B cell (primary cell): Measurements from ENCODE around the gene ARPIN. TPM values are rescaled to one million over a fixed set of nuclear protein-coding genes. Genes with fewer than 3 reads are reported as not detected.

ENCODE experiments used
- ATAC-seq: fragments of 200-7000 bp; cut with Tn5 transposase; one replicate; pipeline ENCODE4 v1.10.0; 2021; ENCODE audit warnings: low read depth, mild to moderate bottlenecking, moderate number of reproducible peaks, moderate library complexity
- CTCF ChIA-PET: fragments of 350-600 bp; sonication (Branson Sonifier 250); formaldehyde crosslinking; loops from one replicate; lab custom pipeline; 2021; ENCODE audit warnings: antibody characterized with exemption, inconsistent platforms; lab: Charles Lee
- POLR2A ChIA-PET: fragments of 350-600 bp; sonication (Branson Sonifier 250); formaldehyde crosslinking; loops from one replicate; lab custom pipeline; 2021; ENCODE audit warnings: antibody characterized with exemption; lab: Charles Lee
- DNase-seq: peaks from one replicate; pipeline ENCODE4 v3.0.0; 2013
- H2AFZ ChIP-seq: 2 replicates; pipeline ENCODE4 v1.6.1; 2012; ENCODE audit warnings: mild to moderate bottlenecking, low read depth, low read length; ENCODE audit not compliant: insufficient read depth, poor library complexity, severe bottlenecking
- H3K27ac ChIP-seq, 2 donors: 1 replicate in 1 of 2; 2 replicates in 1 of 2; pipeline ENCODE4 v1.5.1; 2012 to 2013; ENCODE audit warnings: low read length in 2 of 2, mild to moderate bottlenecking in 2 of 2, moderate library complexity in 1 of 2
- H3K27me3 ChIP-seq, 4 experiments: fragments of 200-600 bp in 1 of 4; sonication (generic) in 1 of 4; replicated peaks in 1 of 4; 1 replicate in 2 of 4; 2 replicates in 2 of 4; pipeline versions ENCODE4 v1.6.1 to v1.7.0; 2013 to 2016; ENCODE audit warnings: low read length in 3 of 4, mild to moderate bottlenecking in 2 of 4, mixed read lengths in 1 of 4, moderate library complexity in 1 of 4; ENCODE audit not compliant: insufficient read depth in 4 of 4, control insufficient read depth in 3 of 4; ENCODE audit errors: control extremely low read depth in 1 of 4
- H3K36me3 ChIP-seq, 2 experiments: replicated peaks in 1 of 2; 1 replicate in 1 of 2; 2 replicates in 1 of 2; pipeline versions ENCODE4 v1.6.1 to v1.7.1; 2013; ENCODE audit warnings: low read length in 1 of 2; ENCODE audit not compliant: insufficient read depth in 2 of 2, control insufficient read depth in 1 of 2; ENCODE audit errors: control extremely low read depth in 1 of 2, extremely low read depth in 1 of 2
- H3K4me1 ChIP-seq, 2 donors: fragments of 200-600 bp in 1 of 2; sonication (generic) in 1 of 2; 1 replicate in 1 of 2; 2 replicates in 1 of 2; pipeline versions ENCODE4 v1.5.1 to v1.6.1; 2013 to 2017; ENCODE audit warnings: low read length in 2 of 2; ENCODE audit not compliant: control insufficient read depth in 2 of 2, insufficient read depth in 2 of 2
- H3K4me2 ChIP-seq: replicated peaks from 2 replicates; pipeline ENCODE3; 2012; ENCODE audit warnings: mild to moderate bottlenecking, low read depth, low read length; ENCODE audit not compliant: poor library complexity, severe bottlenecking
- H3K4me3 ChIP-seq, 5 experiments: fragments of 200-600 bp in 1 of 5; sonication (generic) in 1 of 5; 1 replicate in 3 of 5; 2 replicates in 2 of 5; pipeline versions ENCODE4 v1.5.1 to v1.7.0; 2011 to 2016; ENCODE audit warnings: low read length in 4 of 5, mild to moderate bottlenecking in 4 of 5, low read depth in 2 of 5, control low read depth in 1 of 5, moderate library complexity in 1 of 5; ENCODE audit not compliant: insufficient read depth in 1 of 5; ENCODE audit errors: control extremely low read depth in 1 of 5, extremely low read depth in 1 of 5
- H3K79me2 ChIP-seq: fragments of 200-600 bp; sonication (generic); one replicate; pipeline ENCODE4 v1.6.0; 2016; ENCODE audit warnings: low read length; ENCODE audit not compliant: control insufficient read depth, insufficient read depth
- H3K9ac ChIP-seq: fragments of 200-600 bp; sonication (generic); 2 replicates; pipeline ENCODE4 v1.6.1; 2017; ENCODE audit warnings: mild to moderate bottlenecking, low read length, moderate library complexity
- H3K9me3 ChIP-seq, 3 donors: one replicate each; pipeline versions ENCODE4 v1.6.1 to v1.7.1; 2013; ENCODE audit warnings: low read length in 2 of 3; ENCODE audit not compliant: control insufficient read depth in 2 of 3, insufficient read depth in 1 of 3; ENCODE audit errors: control extremely low read depth in 1 of 3
- H4K20me1 ChIP-seq: 2 replicates; pipeline ENCODE4 v1.6.0; 2012; ENCODE audit warnings: mild to moderate bottlenecking, low read length; ENCODE audit not compliant: insufficient read depth, control insufficient read depth, poor library complexity, severe bottlenecking
- H3K27ac Mint-ChIP-seq: one replicate; pipeline ENCODE4 v1.8.0; 2021; ENCODE audit warnings: mixed read lengths
- H3K27me3 Mint-ChIP-seq: one replicate; pipeline ENCODE4 v1.8.0; 2021; ENCODE audit warnings: mixed read lengths
- H3K4me1 Mint-ChIP-seq: one replicate; pipeline ENCODE4 v1.8.0; 2021; ENCODE audit warnings: mixed read lengths
- H3K4me3 Mint-ChIP-seq: one replicate; pipeline ENCODE4 v1.8.0; 2021; ENCODE audit warnings: mixed read lengths
- H3K9me3 Mint-ChIP-seq: one replicate; pipeline ENCODE4 v1.8.0; 2022; ENCODE audit warnings: mixed read lengths; ENCODE audit not compliant: insufficient read depth
- CTCF ChIP-seq: fragments of 200-600 bp; IDR thresholded peaks from one replicate; pipeline ENCODE4 v1.8.0; 2022; ENCODE audit warnings: antibody characterized with exemption, mild to moderate bottlenecking
- EZH2 ChIP-seq: IDR thresholded peaks from 2 replicates; pipeline ENCODE4 v1.6.1; 2012; ENCODE audit warnings: borderline replicate concordance, low read depth, mild to moderate bottlenecking, moderate library complexity, low read length; ENCODE audit not compliant: insufficient read depth, poor library complexity, severe bottlenecking
- WGBS: methylation state at CpG from one replicate; pipeline ENCODE4 v1.1.5; 2013; ENCODE audit warnings: missing lambda C conversion rate; ENCODE audit not compliant: insufficient coverage; 5-methylcytosine and 5-hydroxymethylcytosine counted together
- intact Hi-C: fragments of 100-400 bp; cut with micrococcal nuclease; formaldehyde crosslinking; loops from one replicate; pipeline ENCODE4 v1.10.0; 2022
- polyA plus RNA-seq: library from polyadenylated mRNA; depleted of rRNA; stranded (reverse); fragments of >200 nt; gene quantifications from 2 replicates; pipeline ENCODE4 v1.2.3, GENCODE V29; 2012
- total RNA-seq, 2 donors: library from RNA; stranded (reverse); fragments of 120-200 nt in 1 of 2; gene quantifications; 1 replicate in 1 of 2; 2 replicates in 1 of 2; pipeline versions ENCODE4 v1.2.3 to v1.2.4, GENCODE V29; 2013 to 2022

The ARPIN gene
- total and polyA plus RNA-seq, 2 donors (not counting 1 experiment from before 2014, with no cell fraction given), result 0.10 TPM

GRCh38 chr15:89910891-89911626 lies 1.7 kb downstream of the ARPIN start:
- peak overlapping the region; percentile 71 for H3K4me3 Mint-ChIP-seq

More at GRCh38 chr15:89910891-89911626, 1.7 kb downstream of the ARPIN start:
- no peak overlapping the region for H3K9ac ChIP-seq
- intact Hi-C loops, result no loop called here
- ATAC-seq (no peak), DNase-seq (no peak)
- ChIA-PET CTCF (interaction anchor here (1.0 to 2.0 kb wide), 2 partner anchors 13 to 160 kb away, joined by 4 to 7 read pairs; no protein-coding TSS in a partner anchor), POLR2A (no interaction called here)
- Mint-ChIP-seq H3K27ac (no peak overlapping the region), H3K4me1 (peaks cover 16% of the 10 kb centered on the region), H3K9me3 (no peaks in the 10 kb centered on the region), H3K27me3 (peaks cover 38% of the 10 kb centered on the region)
- no peak overlapping the region for H3K27ac ChIP-seq
- no peak overlapping the region for H3K4me3 ChIP-seq
- peaks cover 0 to 19% (median 16%) of the 10 kb centered on the region in 4 experiments for H3K27me3 ChIP-seq
- no peak overlapping the region for H2AFZ ChIP-seq
- WGBS, result 45% methylated on average over 5 of the region's 6 CpGs
- TF ChIP-seq CTCF (no peak), EZH2 (no peak)
- H3K4me1 ChIP-seq, result peaks cover 12 to 13% of the 10 kb centered on the region in 2 donors
- H3K4me2 ChIP-seq, result no peak overlapping the region
- H3K79me2 ChIP-seq, result no peaks in the 10 kb centered on the region
- H3K9me3 ChIP-seq, result peaks cover 0 to 5% (median 0%) of the 10 kb centered on the region in 3 donors
- H3K36me3 ChIP-seq, result no peaks in the 10 kb centered on the region
- H4K20me1 ChIP-seq, result no peaks in the 10 kb centered on the region
